LNCAP (cell line): Measurements from ENCODE around the gene SERPINB6.

Source experiments
- TF ChIP-seq, protein P1 (sequence below): fragments of 450-650 bp; IDR thresholded peaks from 2 replicates; pipeline ENCODE4 v1.5.1; 2017; ENCODE audit warnings: mild to moderate bottlenecking

The SERPINB6 gene

DNA sequence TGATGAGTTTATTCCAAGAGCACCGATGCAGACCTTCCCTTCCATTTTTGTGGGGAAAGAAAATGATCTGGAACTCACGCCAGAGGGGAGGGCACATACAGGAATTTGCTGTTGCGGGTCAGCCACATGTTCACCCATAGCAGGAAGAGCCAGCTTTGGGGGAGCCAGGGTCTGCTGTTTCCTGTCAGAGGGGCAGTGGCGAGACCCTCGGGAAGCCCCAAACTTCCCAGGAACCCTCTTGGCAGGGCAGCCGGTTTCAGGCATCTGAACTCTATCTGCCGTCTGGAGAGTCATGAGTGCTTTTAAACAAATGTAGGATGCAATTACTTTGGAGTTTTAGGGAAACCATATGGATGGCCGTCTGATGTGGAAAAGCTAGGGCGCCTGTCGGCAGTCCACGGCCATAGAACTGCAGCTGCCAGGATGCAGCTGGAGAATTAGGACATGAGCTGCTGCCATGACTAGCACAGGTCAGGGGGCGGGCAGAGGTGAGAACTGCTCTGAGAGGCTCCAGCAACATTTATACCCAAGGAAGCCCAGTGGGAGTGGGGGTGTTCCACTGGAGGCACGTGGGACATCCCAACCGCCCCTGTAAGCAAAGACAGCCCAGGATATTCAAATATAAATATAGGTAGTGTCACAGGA lies 53.4 kb downstream of the SERPINB6 start:
- TF ChIP-seq, protein P1, sequence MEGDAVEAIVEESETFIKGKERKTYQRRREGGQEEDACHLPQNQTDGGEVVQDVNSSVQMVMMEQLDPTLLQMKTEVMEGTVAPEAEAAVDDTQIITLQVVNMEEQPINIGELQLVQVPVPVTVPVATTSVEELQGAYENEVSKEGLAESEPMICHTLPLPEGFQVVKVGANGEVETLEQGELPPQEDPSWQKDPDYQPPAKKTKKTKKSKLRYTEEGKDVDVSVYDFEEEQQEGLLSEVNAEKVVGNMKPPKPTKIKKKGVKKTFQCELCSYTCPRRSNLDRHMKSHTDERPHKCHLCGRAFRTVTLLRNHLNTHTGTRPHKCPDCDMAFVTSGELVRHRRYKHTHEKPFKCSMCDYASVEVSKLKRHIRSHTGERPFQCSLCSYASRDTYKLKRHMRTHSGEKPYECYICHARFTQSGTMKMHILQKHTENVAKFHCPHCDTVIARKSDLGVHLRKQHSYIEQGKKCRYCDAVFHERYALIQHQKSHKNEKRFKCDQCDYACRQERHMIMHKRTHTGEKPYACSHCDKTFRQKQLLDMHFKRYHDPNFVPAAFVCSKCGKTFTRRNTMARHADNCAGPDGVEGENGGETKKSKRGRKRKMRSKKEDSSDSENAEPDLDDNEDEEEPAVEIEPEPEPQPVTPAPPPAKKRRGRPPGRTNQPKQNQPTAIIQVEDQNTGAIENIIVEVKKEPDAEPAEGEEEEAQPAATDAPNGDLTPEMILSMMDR: no peak

DNA sequence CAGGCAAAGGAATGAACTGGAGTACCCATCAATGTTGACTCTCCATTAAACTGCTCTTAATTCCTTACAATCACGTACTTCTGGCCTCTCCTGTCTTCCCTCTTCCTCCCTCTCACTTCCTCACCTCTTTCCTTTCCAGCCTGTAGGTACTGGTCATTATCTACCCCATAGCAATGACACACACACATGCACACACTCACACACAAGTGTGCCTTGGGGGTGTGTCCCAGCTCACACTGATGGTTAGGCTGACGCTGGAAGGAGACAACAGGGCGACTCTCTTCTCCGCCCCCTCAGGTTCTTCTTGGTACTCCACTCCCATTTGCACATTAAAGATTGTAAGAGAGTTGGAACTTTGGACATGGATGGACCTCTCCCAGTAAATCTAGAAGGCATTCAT lies 54.3 kb downstream of the SERPINB6 start:
- TF ChIP-seq, protein P1: no peak

- TF ChIP-seq, protein P1: no peak
These were observed 55.0 kb downstream of the SERPINB6 start for GRCh38 chr6:2916158-2916925.

DNA sequence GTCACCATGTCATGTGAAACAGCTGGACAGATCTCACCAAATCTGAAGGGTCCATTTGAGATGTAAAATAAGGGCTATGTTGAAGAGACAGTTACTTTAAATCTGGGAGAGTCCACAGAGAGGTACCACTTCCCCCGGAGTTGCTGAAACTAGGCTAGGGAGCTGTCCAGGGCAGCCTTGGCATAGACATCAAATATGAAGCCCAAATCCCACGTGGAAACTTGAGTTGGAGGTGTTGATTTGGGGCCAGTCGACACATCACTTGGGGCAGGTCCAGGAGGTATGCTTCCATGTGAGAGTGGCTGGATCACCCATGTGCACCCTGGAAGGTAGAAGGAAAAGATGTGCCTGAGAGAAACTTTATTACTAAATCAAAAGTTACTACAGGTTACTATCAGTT lies 56.2 kb downstream of the SERPINB6 start:
- TF ChIP-seq, protein P1: no peak

DNA sequence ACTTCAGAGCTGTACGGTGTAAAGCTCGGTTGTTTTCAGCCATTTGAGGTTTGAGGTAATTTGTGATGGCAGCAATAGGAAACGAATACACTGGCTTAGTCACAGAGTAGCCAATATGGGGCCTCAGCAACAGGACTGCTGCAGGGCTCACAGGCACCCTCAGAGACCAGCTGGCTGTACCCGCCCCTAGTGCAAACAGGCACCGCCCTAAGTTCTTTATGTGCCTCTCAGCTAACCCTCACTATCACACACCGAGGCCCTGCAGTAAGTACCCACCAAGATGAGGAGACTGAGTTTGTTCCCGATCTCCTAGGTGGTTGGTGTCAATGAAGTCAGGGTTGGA lies 57.1 kb downstream of the SERPINB6 start:
- TF ChIP-seq, protein P1: no peak

DNA sequence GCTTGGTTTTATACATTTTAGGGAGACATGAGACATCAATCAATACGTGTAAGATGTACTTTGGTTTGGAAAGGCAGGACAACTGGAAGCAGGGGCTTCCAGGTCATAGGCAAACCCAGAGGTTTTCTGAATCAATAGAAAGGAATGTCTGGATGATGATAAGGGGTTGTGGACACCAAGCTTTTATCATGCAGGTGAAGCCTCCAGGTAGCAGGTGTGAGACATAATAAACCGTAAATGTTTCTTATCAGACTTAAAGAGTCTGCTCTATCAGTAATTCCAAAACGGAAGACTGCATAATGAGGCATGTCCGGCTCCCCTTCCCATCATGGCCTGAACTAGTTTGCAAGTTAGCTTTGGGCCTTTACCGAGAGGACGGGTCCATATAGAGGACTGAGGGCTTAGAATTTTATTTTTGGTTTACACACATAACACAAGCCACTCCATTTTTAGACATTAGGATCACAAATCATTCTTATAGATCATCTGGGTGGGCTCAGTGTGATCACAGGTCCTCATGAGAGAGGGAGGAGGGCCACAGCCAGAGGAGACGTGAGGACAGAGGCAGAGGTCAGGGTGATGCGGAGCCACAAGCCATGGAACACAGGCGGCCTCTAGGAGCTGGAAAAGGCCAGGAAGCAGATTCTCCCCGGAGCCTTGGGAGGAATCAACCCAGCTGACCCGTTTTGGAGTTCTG lies 57.6 kb downstream of the SERPINB6 start:
- TF ChIP-seq, protein P1: no peak

DNA sequence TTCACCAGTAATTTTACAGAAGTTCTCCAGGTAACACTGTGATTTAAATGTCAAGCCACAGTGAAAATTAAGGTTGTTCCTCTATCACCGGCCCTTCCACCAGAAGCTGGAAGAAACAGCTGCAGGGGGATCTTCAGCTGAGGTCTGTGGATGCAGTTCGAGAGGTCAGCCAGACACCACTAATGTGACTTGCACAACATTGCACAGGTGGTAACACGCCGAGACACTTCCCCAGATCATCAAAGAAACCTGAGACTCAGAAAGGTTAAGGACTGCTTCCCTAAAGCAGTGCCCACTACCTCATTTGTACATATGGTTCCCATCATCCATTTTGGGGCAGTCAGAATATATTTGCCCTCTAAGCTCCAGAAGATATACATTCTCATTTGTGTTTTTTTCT lies 60.2 kb downstream of the SERPINB6 start:
- TF ChIP-seq, protein P1: no peak
